Liver (tissue), 9 donors: ENCODE data around the gene ABCC8. TPM values are rescaled to one million over a fixed set of nuclear protein-coding genes. Genes with fewer than 3 reads are reported as not detected.

Experiments
- DNase-seq: peaks from one replicate; pipeline ENCODE4 v3.0.0-alpha.2; 2017; ENCODE audit warnings: low spot score
- H3K27ac ChIP-seq, 2 donors: one replicate each; pipeline ENCODE4 v1.7.0; 2013; ENCODE audit warnings: inconsistent platforms in 2 of 2, low read length in 2 of 2, control low read depth in 1 of 2, low read depth in 1 of 2, mild to moderate bottlenecking in 1 of 2
- H3K27me3 ChIP-seq, 4 donors: one replicate each; pipeline versions ENCODE4 v1.6.1 to v1.7.0; 2013; ENCODE audit warnings: low read length in 3 of 4, inconsistent platforms in 1 of 4, mild to moderate bottlenecking in 1 of 4, moderate library complexity in 1 of 4; ENCODE audit not compliant: control insufficient read depth in 4 of 4, insufficient read depth in 4 of 4
- H3K36me3 ChIP-seq, 4 donors: one replicate each; pipeline versions ENCODE4 v1.6.1 to v1.7.0; 2013; ENCODE audit warnings: low read length in 3 of 4, mild to moderate bottlenecking in 3 of 4, low read depth in 1 of 4, moderate library complexity in 1 of 4; ENCODE audit not compliant: control insufficient read depth in 4 of 4, insufficient read depth in 3 of 4
- H3K4me1 ChIP-seq, 4 donors: one replicate each; pipeline versions ENCODE4 v1.6.1 to v1.7.0; 2013; ENCODE audit warnings: low read length in 3 of 4, mild to moderate bottlenecking in 3 of 4, moderate library complexity in 1 of 4; ENCODE audit not compliant: control insufficient read depth in 4 of 4, insufficient read depth in 4 of 4
- H3K4me3 ChIP-seq, 3 donors: one replicate each; pipeline versions ENCODE4 v1.6.1 to v1.7.0; 2013; ENCODE audit warnings: low read length in 3 of 3, control low read depth in 1 of 3, low read depth in 1 of 3, mild to moderate bottlenecking in 1 of 3
- H3K9ac ChIP-seq, 2 donors: one replicate each; pipeline ENCODE4 v1.7.0; 2013; ENCODE audit warnings: low read length in 2 of 2, mild to moderate bottlenecking in 2 of 2, moderate library complexity in 2 of 2, control low read depth in 1 of 2, low read depth in 1 of 2
- H3K9me3 ChIP-seq, 4 donors: one replicate each; pipeline versions ENCODE4 v1.6.1 to v1.7.0; 2013; ENCODE audit warnings: low read length in 3 of 4; ENCODE audit not compliant: control insufficient read depth in 4 of 4
- EGR1 ChIP-seq, 2 donors: IDR thresholded peaks; 2 replicates each; pipeline ENCODE4 v1.6.1; 2016 to 2018; ENCODE audit warnings: antibody characterized with exemption in 2 of 2, low read depth in 2 of 2
- FOXA1 ChIP-seq: IDR thresholded peaks from 2 replicates; pipeline ENCODE4 v1.6.1; 2016; ENCODE audit warnings: antibody characterized with exemption
- FOXA2 ChIP-seq: IDR thresholded peaks from 2 replicates; pipeline ENCODE4 v1.6.1; 2016; ENCODE audit warnings: antibody characterized with exemption
- GABPA ChIP-seq, 2 donors: IDR thresholded peaks in 1 of 2; conservative IDR thresholded peaks in 1 of 2; 2 replicates each; pipeline ENCODE4 v1.6.1; 2016; ENCODE audit warnings: antibody characterized with exemption in 2 of 2, mild to moderate bottlenecking in 1 of 2, moderate library complexity in 1 of 2
- HNF4A ChIP-seq, 2 donors: conservative IDR thresholded peaks; 2 replicates each; pipeline ENCODE4 v1.6.1; 2016; ENCODE audit warnings: antibody characterized with exemption in 2 of 2, mild to moderate bottlenecking in 2 of 2
- HNF4G ChIP-seq: IDR thresholded peaks from 2 replicates; pipeline ENCODE4 v1.6.1; 2016; ENCODE audit warnings: antibody characterized with exemption
- JUND ChIP-seq, 2 donors: IDR thresholded peaks; 2 replicates each; pipeline ENCODE4 v1.6.1; 2016; ENCODE audit warnings: antibody characterized with exemption in 2 of 2
- NR2F2 ChIP-seq: IDR thresholded peaks from 2 replicates; pipeline ENCODE4 v1.6.1; 2016; ENCODE audit warnings: antibody characterized with exemption
- RAD21 ChIP-seq, 2 donors: IDR thresholded peaks; 2 replicates each; pipeline ENCODE4 v1.6.1; 2016; ENCODE audit warnings: antibody characterized with exemption in 2 of 2, mild to moderate bottlenecking in 2 of 2
- RXRA ChIP-seq, 2 donors: IDR thresholded peaks; 2 replicates each; pipeline ENCODE4 v1.6.1; 2017 to 2018; ENCODE audit warnings: antibody characterized with exemption in 2 of 2, mild to moderate bottlenecking in 1 of 2
- SP1 ChIP-seq: IDR thresholded peaks from 2 replicates; pipeline ENCODE4 v1.6.1; 2018; ENCODE audit warnings: antibody characterized with exemption, mild to moderate bottlenecking
- TAF1 ChIP-seq: conservative IDR thresholded peaks from 2 replicates; pipeline ENCODE4 v1.6.1; 2016; ENCODE audit warnings: antibody characterized with exemption, mild to moderate bottlenecking
- YY1 ChIP-seq: IDR thresholded peaks from 2 replicates; pipeline ENCODE4 v1.6.1; 2016; ENCODE audit warnings: antibody characterized with exemption, mild to moderate bottlenecking
- WGBS: extraction: QIAGEN DNeasy Blood & Tissue Kit; methylation state at CpG from one replicate; pipeline ENCODE4 v1.1.7; 2013; 5-methylcytosine and 5-hydroxymethylcytosine counted together
- polyA plus RNA-seq, 2 donors: library from polyadenylated mRNA; stranded (reverse) in 1 of 2; unstranded in 1 of 2; fragments of 200-250 nt in 1 of 2; fragments of >200 nt in 1 of 2; fragmentation: Nextera tagmentation in 1 of 2; extraction: Ambion mirVana in 1 of 2; gene quantifications; one replicate each; pipeline versions ENCODE4 v1.2.1 to v1.2.3, GENCODE V29; 2013 to 2015
- total RNA-seq, 2 donors: library from RNA; depleted of rRNA; stranded (reverse); fragments of >200 nt; gene quantifications; one replicate each; pipeline ENCODE4 v1.2.3, GENCODE V29; 2014
- TF ChIP-seq, protein P1 (sequence below): IDR thresholded peaks from 2 replicates; pipeline ENCODE4 v1.6.1; 2016; ENCODE audit warnings: antibody characterized with exemption
- TF ChIP-seq, protein P2 (sequence below): fragments of 150-350 bp; IDR thresholded peaks from 2 replicates; pipeline ENCODE4 v1.5.1; 2017; ENCODE audit warnings: improper control_type of control experiment, low read depth, low read length; ENCODE audit not compliant: missing input control
- TF ChIP-seq, protein P3 (sequence below): IDR thresholded peaks from 2 replicates; pipeline ENCODE4 v1.6.1; 2016; ENCODE audit warnings: antibody characterized with exemption
- TF ChIP-seq, protein P4 (sequence below): IDR thresholded peaks from 2 replicates; pipeline ENCODE4 v1.6.1; 2016; ENCODE audit warnings: antibody characterized with exemption
- TF ChIP-seq, protein P5 (sequence below): IDR thresholded peaks from 2 replicates; pipeline ENCODE4 v1.6.1; 2016; ENCODE audit warnings: antibody characterized with exemption, mild to moderate bottlenecking
- donor health status: healthy.
- donor health status: healthy.
- donor health status: healthy.
- donor health status: healthy.
- donor health status: healthy.

The ABCC8 gene
- total and polyA plus RNA-seq, 4 donors, result 0.16 to 0.25 TPM; not detected in 2

DNA sequence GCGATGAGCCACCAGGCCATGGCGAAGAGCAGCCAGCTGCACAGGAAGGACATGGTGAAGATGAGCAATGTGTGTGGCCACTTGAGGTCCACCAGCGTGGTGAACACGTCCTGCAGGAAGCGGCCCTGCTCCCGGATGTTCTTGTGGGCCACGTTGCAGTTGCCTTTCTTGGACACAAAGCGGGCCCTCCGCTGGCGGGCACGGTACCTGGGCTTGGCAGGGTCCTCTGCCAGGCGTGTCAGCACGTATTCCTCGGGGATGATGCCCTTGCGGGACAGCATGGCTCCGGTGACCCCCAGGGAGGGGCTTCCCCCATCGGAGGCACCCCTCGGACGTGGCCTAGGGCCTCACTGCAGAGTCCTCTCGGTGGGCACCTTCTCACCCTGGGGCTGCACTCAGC is 88.8 kb downstream of the ABCC8 start:
- TF ChIP-seq FOXA2 (no peak), SP1 (no peak), YY1 (no peak), HNF4G (no peak), GABPA (IDR thresholded peaks at IDR 0.05 in 1 of 2, conservative IDR thresholded peaks at IDR 0.05 in 1 of 2) (no peak), EGR1 (IDR thresholded peaks at IDR 0.05; ENCODE audit: low read depth in 2 of 2) (no peak), RXRA (IDR thresholded peaks at IDR 0.05) (no peak)
- TF ChIP-seq, protein P1, sequence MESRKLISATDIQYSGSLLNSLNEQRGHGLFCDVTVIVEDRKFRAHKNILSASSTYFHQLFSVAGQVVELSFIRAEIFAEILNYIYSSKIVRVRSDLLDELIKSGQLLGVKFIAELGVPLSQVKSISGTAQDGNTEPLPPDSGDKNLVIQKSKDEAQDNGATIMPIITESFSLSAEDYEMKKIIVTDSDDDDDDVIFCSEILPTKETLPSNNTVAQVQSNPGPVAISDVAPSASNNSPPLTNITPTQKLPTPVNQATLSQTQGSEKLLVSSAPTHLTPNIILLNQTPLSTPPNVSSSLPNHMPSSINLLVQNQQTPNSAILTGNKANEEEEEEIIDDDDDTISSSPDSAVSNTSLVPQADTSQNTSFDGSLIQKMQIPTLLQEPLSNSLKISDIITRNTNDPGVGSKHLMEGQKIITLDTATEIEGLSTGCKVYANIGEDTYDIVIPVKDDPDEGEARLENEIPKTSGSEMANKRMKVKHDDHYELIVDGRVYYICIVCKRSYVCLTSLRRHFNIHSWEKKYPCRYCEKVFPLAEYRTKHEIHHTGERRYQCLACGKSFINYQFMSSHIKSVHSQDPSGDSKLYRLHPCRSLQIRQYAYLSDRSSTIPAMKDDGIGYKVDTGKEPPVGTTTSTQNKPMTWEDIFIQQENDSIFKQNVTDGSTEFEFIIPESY, result no peak
- peaks cover 0 to 3% (median 1%) of the 10 kb centered on the region in 4 donors for H3K4me1 ChIP-seq
- DNase-seq, result no peak
- H3K9ac ChIP-seq, result no peak overlapping the region
- no peak overlapping the region for H3K27ac ChIP-seq
- H3K4me3 ChIP-seq, result no peak overlapping the region
- no peaks in the 10 kb centered on the region for H3K36me3 ChIP-seq
- H3K27me3 ChIP-seq, result no peaks in the 10 kb centered on the region
- WGBS, result 93% methylated on average over 20 of the region's 20 CpGs
- no peaks in the 10 kb centered on the region for H3K9me3 ChIP-seq

DNA sequence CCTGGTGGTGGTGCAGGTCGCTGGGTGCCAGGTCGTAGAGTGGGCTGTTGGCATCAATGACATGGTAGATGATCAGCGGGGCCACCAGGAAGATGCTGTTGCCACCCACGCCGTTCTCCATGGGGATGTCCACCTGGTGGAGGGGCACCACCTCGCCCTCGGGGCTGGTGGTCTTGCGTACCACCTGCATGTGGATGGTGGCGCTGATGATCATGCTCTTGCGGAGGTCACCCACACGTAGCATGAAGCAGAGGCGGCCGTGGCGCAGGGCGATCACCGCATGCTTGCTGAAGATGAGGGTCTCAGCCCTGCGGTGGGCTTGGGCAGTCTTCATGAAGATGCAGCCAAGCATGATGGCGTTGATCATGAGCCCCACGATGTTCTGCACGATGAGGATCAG is 89.4 kb downstream of the ABCC8 start:
- no peaks in the 10 kb centered on the region for H3K27me3 ChIP-seq
- H3K4me1 ChIP-seq, result peaks cover 0 to 3% (median 1%) of the 10 kb centered on the region in 4 donors
- no peak overlapping the region for H3K27ac ChIP-seq
- H3K9me3 ChIP-seq, result no peaks in the 10 kb centered on the region
- no peak overlapping the region for H3K4me3 ChIP-seq
- TF ChIP-seq, protein P2, sequence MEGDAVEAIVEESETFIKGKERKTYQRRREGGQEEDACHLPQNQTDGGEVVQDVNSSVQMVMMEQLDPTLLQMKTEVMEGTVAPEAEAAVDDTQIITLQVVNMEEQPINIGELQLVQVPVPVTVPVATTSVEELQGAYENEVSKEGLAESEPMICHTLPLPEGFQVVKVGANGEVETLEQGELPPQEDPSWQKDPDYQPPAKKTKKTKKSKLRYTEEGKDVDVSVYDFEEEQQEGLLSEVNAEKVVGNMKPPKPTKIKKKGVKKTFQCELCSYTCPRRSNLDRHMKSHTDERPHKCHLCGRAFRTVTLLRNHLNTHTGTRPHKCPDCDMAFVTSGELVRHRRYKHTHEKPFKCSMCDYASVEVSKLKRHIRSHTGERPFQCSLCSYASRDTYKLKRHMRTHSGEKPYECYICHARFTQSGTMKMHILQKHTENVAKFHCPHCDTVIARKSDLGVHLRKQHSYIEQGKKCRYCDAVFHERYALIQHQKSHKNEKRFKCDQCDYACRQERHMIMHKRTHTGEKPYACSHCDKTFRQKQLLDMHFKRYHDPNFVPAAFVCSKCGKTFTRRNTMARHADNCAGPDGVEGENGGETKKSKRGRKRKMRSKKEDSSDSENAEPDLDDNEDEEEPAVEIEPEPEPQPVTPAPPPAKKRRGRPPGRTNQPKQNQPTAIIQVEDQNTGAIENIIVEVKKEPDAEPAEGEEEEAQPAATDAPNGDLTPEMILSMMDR, result no peak
- TF ChIP-seq FOXA2 (no peak), RAD21 (IDR thresholded peaks at IDR 0.05) (no peak), SP1 (no peak), NR2F2 (no peak), HNF4A (conservative IDR thresholded peaks at IDR 0.05) (no peak), EGR1 (IDR thresholded peaks at IDR 0.05; ENCODE audit: low read depth in 2 of 2) (no peak), TAF1 (no peak), HNF4G (no peak), FOXA1 (no peak), YY1 (no peak), JUND (IDR thresholded peaks at IDR 0.05) (no peak), RXRA (IDR thresholded peaks at IDR 0.05) (no peak), GABPA (IDR thresholded peaks at IDR 0.05 in 1 of 2, conservative IDR thresholded peaks at IDR 0.05 in 1 of 2) (no peak)
- TF ChIP-seq, protein P1, result no peak
- TF ChIP-seq, protein P3, sequence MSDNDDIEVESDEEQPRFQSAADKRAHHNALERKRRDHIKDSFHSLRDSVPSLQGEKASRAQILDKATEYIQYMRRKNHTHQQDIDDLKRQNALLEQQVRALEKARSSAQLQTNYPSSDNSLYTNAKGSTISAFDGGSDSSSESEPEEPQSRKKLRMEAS, result no peak
- TF ChIP-seq, protein P4, sequence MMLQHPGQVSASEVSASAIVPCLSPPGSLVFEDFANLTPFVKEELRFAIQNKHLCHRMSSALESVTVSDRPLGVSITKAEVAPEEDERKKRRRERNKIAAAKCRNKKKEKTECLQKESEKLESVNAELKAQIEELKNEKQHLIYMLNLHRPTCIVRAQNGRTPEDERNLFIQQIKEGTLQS, result no peak
- TF ChIP-seq, protein P5, sequence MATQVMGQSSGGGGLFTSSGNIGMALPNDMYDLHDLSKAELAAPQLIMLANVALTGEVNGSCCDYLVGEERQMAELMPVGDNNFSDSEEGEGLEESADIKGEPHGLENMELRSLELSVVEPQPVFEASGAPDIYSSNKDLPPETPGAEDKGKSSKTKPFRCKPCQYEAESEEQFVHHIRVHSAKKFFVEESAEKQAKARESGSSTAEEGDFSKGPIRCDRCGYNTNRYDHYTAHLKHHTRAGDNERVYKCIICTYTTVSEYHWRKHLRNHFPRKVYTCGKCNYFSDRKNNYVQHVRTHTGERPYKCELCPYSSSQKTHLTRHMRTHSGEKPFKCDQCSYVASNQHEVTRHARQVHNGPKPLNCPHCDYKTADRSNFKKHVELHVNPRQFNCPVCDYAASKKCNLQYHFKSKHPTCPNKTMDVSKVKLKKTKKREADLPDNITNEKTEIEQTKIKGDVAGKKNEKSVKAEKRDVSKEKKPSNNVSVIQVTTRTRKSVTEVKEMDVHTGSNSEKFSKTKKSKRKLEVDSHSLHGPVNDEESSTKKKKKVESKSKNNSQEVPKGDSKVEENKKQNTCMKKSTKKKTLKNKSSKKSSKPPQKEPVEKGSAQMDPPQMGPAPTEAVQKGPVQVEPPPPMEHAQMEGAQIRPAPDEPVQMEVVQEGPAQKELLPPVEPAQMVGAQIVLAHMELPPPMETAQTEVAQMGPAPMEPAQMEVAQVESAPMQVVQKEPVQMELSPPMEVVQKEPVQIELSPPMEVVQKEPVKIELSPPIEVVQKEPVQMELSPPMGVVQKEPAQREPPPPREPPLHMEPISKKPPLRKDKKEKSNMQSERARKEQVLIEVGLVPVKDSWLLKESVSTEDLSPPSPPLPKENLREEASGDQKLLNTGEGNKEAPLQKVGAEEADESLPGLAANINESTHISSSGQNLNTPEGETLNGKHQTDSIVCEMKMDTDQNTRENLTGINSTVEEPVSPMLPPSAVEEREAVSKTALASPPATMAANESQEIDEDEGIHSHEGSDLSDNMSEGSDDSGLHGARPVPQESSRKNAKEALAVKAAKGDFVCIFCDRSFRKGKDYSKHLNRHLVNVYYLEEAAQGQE, result no peak
- H3K9ac ChIP-seq, result no peak overlapping the region
- DNase-seq, result no peak
- WGBS, result 96% methylated on average over 20 of the region's 20 CpGs
- H3K36me3 ChIP-seq, result no peaks in the 10 kb centered on the region
